Ecto neural progenitor cell (in vitro differentiated cells): Measurements from ENCODE around the gene GARIN5B.

Source experiments
- DNase-seq: peaks from one replicate; pipeline ENCODE4 v3.0.0-alpha.2; 2018; ENCODE audit warnings: low spot score

The GARIN5B gene

GRCh38 chr19:55322204-55322885, 40.7 kb downstream of the GARIN5B start:
- DNase-seq: no peak

GRCh38 chr19:55321466-55322137, 41.5 kb downstream of the GARIN5B start:
- no peak for DNase-seq

- no peak for DNase-seq
These were observed 42.1 kb downstream of the GARIN5B start for GRCh38 chr19:55320844-55321419.

GRCh38 chr19:55319785-55320184, 43.3 kb downstream of the GARIN5B start:
- peak; percentile 88 for DNase-seq

GRCh38 chr19:55316646-55317045, 46.4 kb downstream of the GARIN5B start:
- DNase-seq: no peak

GRCh38 chr19:55315956-55316525, 47.0 kb downstream of the GARIN5B start:
- DNase-seq: no peak

- DNase-seq: no peak
These were observed 48.7 kb downstream of the GARIN5B start for GRCh38 chr19:55314396-55314795.

GRCh38 chr19:55312621-55313512, 50.2 kb downstream of the GARIN5B start:
- peak; percentile 45 for DNase-seq

GRCh38 chr19:55311797-55312196, 51.3 kb downstream of the GARIN5B start:
- DNase-seq: no peak

GRCh38 chr19:55311397-55311796, 51.7 kb downstream of the GARIN5B start:
- no peak for DNase-seq

- DNase-seq: no peak
These were observed 52.6 kb downstream of the GARIN5B start for GRCh38 chr19:55310498-55310897.

- no peak for DNase-seq
These were observed 53.6 kb downstream of the GARIN5B start for GRCh38 chr19:55309448-55309847.

- no peak for DNase-seq
These were observed 54.8 kb downstream of the GARIN5B start for GRCh38 chr19:55308281-55308680.

- no peak for DNase-seq
These were observed 56.3 kb downstream of the GARIN5B start for GRCh38 chr19:55306712-55307111.

GRCh38 chr19:55305983-55306562, 57.0 kb downstream of the GARIN5B start:
- no peak for DNase-seq

- peak; percentile 65 for DNase-seq
These were observed 57.6 kb downstream of the GARIN5B start for GRCh38 chr19:55305491-55305890.

GRCh38 chr19:55304980-55305379, 58.1 kb downstream of the GARIN5B start:
- DNase-seq: no peak
